Caki2 (cell line): ENCODE measurements around the gene LTBP3. TPM values are rescaled to one million over a fixed set of nuclear protein-coding genes. Genes with fewer than 3 reads are reported as not detected.

Experiments
- DNase-seq: peaks from one replicate; pipeline ENCODE4 v3.0.0-alpha.2; 2015; ENCODE audit warnings: low read depth
- in situ Hi-C: cut with HindIII; loops from 2 replicates; pipeline ENCODE4 v1.10.0; 2016; ENCODE audit warnings: low sequenced_read_pairs, low pct_unique_long_range_greater_than_20kb, mixed read lengths
- total RNA-seq: library from RNA; depleted of rRNA; stranded (reverse); fragments of >200 nt; shearing (Covaris generic); gene quantifications from 2 replicates; pipeline ENCODE4 v1.2.3, GENCODE V29; 2014; ENCODE audit warnings: low replicate concordance

The LTBP3 gene
- total RNA-seq, 1 experiment from 2014 or later: 74.6 TPM

DNA sequence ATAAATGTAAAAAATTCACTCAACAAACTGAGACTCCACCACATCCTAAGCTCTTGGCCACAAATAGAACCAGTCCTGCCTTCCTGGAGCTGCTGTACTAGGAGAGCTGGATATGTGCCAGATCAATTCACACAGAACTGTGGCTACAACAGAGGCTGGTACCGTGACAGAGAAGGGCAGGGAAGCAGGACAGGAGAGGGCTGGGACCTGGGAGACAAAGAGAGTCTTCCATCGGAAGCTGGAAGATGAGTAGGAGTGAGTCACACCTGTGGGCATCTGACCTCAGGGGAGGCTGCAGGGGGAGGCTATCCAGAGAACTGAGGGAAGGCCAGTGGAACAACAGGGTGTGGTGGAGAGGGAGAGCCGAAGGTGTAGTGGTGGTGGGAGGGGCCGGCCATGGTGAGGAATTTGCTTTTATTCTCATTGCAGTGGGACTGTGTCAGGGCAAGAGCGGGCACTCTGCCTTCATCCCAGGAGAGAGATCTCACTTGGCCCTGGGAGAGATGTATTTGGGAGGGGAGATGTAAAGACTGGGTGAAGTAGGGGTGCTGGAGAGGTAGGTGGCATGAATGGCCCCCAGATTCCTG is 1.9 kb upstream of the LTBP3 start:
- in situ Hi-C loops: no loop called here
- DNase-seq: peak; percentile 93

DNA sequence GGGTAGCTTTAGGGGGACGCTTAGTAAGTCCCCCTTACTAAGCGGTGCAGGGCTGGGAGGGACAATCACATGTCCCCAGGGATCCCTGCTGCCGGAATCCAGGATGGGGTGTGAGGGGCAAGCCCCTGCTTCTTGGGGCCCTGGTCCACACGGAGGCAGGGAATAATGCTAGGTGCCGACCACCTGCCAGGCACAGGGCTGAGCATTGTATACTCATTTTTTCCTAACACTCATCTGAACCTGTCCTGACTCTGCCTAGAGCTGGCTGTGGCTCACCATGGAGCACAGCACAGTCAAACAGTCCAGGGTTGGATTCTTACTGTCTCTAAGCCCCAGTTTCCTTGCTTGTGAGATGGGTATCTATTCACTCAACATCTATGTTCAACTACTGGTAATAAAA is 1.4 kb upstream of the LTBP3 start:
- DNase-seq: no peak
- in situ Hi-C loops: no loop called here

- DNase-seq: no peak
- in situ Hi-C loops: no loop called here
Measured at GRCh38 chr11:65558930-65559509, 861 bp upstream of the LTBP3 start.

DNA sequence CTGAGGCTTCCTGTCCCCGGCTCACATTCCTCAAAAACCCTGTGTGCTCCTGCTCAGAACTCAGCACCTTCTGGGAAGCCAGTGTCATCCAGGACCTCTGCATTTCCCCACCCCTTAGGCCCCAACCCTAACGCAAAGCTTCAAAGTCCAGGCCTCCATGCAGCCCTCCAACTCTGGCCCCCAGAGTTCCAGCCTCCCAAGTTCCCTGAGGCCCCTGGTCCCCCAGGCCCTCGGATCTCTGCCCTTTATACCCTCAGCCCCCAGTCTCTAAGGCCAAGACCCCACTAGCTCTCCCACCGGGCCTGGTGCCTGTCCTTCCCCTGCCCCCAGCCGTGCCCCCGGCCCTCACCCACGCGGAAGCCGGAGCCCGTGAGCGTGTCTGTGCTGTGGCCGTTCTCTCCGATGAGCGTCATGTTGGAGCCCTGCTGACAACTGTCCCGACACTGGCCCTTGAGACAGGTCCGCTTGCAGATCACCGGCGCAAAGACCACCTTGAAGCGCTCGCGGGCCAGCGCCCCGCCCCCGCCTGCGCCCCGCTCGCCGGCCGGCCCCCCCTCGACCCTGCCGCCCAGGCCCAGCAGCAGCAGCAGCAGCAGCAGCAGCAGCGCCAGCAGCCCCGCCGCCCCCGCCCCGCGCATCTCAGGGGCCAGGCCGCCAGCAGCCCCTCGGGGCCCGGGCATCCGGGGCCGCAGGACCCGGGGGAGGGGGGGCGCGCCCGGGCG is 718 bp downstream of the LTBP3 start:
- in situ Hi-C loops: no loop called here
- no peak for DNase-seq

- in situ Hi-C loops: no loop called here
- peak; percentile 32 for DNase-seq
Measured at GRCh38 chr11:65556470-65557279, 1.5 kb downstream of the LTBP3 start.

DNA sequence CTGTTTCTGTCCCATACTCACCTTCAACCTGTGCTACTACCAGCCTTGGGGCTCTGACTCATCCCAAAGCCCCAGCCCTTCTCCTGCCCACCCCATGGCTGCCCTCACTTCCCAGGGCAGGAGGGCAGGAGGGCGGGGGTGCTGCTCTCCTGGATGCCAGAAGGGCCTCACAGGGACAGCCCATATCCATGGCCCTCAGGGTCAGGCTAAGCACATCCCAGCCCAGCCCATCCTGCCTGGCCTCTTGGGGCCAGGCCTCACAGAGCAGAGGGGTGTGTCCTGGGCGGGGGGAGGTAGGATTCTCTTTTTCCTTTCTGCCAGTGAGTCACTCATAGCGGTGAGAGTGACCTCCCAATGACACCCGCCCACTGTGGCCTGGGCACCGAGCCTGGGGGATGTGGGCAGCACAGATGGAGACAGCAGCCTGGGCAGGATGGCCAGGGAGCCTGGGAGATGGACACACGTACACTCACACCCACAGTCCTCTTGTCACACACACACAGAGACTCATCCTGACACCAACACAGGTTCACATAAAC is 2.4 kb downstream of the LTBP3 start:
- in situ Hi-C loops: no loop called here
- peak; percentile 97 for DNase-seq

DNA sequence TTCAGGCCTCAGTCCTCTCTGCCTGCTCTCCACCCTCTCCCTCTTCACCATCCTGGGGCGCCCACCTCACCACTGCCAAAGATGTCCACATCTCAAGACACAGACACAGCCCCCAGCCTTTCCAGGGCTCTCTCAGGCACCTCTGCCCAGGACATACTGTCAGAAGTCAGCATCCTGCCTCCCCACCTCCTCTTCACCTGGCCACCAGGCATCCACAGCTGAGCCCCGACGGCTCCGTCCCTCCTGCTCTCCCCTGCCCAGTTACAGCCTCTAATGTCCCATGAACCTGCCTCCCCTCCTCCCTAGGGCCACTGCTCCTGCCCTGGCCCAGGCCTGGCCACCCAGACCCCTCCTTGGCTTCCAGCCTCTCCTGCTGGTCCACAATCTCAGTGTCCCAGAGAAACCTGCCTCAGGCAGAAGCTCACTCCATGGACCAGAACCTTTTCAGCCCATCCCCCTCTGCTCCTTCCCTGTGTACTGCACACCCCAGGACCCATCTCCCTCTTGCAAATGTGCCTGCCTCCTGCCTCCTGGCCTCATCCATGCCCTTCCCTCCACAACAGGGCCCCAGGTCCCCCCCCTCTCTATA is 3.2 kb downstream of the LTBP3 start:
- DNase-seq: no peak
- in situ Hi-C loops: no loop called here

DNA sequence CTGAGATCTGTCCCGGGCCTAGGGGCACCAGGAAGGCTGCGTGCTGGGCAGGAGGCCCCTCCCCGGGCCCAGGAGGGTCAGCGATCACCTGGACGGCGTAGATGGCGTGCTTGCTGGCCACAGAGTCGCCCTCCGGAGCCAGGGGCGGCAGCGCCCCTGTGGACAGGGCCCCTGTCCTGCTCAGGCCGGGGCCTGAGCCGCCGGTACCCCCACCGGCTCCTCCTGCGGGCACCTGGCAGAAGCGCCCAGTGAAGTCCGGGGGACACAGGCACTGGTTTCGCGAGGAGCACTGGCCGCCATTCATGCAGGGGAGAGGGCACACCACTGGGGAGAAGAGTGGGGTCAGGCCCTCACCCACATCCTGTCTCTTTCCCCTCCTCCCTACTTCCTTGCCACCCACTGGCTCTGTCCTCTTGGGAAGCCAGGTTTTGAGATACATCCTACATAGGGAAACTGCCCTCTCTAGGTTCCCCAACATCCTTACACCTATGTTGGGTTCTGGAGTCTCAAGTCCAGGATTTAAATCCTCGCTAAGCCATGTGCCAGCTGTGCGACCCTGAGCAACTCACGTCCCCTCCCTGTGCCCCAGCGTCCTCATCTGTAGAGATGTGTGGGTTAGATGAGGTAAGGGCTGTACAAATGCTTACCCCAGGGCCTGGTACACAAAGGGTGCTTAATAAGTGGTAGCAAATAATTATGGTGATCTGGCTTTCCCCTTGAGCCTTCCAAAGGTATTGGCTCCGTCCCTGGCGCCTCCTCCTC is 3.9 kb downstream of the LTBP3 start:
- in situ Hi-C loops: no loop called here

DNA sequence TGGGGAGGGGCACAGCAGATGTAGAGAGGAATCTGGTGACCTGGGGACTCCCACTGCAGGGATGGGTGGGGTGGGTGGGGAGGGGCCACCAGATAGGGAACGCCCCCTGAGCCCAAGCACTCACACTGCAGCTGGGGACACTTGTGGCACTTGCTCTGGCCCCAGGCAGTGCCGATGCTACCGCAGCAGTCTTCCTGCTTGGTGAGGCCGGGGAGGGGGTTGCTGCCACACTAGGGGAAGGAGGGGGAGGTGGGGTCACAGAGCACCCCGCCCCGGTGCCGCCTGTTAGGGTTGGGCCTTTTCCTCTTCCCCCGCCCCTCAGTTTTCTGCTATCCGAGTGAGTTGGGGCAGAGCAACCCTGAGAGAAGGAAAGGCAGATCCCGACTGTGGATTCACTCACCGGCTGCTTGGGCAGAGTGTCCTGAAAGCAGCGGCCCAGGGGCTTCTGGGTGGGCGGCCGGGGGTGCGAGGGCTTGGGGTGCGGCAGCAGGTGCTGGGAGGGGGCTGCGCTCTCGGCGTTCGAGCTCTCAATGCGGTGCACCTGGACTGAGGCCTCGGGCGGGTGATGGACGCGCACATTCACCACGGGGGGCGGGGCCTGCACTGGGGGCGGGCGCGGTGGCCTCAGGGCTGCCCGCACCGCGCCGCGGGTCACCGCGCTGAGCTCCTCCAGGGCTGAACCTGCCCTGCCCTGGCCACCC is 4.7 kb downstream of the LTBP3 start:
- in situ Hi-C loops: no loop called here
- peak; percentile 51 for DNase-seq

More for the DNA sequence above, 3.9 kb downstream of the LTBP3 start:
- DNase-seq: no peak

DNA sequence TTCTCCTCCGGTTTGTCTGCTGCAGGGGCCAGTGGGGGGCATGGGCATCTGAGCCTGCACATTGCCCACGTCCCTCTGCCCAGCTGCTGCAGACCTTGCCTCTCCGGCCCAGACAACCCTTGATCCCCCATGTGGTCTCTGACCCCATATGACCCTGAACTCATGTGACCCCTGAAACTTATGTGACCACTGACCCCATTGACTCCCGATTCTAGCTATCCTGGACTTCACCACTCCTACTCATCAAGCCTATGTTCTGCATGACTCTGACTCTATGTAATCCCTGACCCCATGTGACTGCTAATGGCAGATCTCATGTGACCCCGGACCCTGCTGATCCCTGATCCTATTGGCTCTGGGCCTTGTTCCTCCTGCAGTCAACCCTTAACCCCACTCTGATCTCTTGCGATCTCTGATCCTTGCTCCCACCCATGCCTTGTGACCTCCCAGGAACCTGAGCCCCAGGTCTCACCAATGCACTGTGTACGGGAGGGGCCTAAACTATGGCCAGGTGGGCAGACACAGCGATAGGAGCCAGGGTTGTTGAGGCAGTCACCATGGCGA is 5.7 kb downstream of the LTBP3 start:
- in situ Hi-C loops: no loop called here
- no peak for DNase-seq

DNA sequence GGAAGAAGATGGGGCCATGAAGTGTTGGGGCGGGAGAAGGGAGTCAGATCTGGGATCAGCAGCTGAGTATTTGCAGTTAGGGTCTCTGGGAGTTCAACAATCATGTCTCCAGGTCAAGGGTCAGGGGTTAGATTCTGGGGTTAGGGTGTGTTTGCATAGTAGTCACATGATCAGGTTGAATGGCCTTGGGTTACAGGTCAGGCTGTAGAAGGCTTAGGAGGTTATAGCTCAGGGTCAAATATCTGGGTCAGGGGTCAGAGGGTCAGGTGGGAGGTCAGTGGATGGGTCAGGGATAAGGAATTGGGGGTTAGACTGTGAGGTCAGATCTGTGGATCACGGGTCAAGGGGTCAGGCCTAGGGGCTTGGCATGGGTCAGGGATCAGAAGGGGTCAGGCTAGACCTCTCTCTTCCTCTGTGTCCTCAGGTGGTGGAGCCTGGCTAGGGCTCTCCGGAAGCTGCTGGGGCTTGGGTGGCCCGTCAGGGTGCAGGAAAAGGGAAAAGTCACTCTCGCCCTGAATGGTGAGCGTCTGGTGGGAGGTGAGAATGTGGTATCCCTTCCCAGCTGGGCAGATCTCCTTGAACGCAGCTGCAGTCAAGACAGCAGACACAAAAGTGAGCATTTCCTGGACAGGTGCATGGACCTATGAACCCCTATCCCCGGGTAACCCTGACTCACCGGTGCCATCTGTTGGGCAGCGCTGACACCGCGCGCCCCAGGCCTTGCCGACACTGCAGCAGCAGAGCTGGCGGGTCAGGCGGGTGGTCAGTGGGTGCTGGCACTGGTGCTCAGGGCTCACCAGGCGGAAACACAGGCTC is 6.4 kb downstream of the LTBP3 start:
- in situ Hi-C loops: no loop called here
- DNase-seq: no peak

DNA sequence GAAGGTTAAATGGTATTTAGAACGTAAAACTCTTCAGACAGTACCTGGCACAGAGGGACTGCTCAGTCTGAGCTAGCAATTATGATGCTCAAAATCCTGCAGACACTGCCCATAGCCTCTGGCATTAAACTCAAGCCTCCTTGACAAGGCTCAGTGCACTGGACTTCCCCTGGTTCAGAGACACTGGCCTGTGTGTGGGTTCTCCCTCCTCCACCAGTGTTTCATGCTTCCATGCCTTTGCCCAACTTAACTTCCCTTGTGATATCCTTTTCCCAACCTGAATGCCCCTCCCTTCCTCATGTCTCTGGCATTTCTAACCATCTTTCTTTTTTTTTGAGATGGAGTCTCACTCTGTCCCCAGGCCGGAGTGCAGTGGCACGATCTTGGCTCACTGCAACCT is 9.1 kb downstream of the LTBP3 start:
- in situ Hi-C loops: no loop called here
- DNase-seq: peak; percentile 54

DNA sequence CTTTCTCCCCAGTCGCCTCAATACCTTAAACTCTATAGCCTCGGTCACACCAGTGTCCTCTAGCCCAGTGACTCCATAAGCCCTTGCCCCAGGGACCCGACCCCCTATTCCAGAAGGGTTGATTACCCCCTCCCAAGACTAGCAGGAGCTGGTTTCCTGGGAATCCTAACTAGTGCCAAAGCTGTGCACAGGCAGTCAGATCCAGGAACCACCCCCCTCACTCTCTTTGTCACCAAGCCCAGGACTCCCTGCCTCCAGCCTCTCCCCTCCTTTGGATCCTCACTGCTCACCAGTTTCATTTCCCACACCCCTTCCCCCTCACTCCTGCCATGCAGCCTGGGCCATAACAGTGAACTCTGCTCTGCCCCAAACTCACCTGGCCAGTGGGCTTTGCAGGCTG is 9.8 kb downstream of the LTBP3 start:
- DNase-seq: no peak
- in situ Hi-C loops: no loop called here

- no peak for DNase-seq
- in situ Hi-C loops: no loop called here
Measured at GRCh38 chr11:65547446-65548125, 10.6 kb downstream of the LTBP3 start.

DNA sequence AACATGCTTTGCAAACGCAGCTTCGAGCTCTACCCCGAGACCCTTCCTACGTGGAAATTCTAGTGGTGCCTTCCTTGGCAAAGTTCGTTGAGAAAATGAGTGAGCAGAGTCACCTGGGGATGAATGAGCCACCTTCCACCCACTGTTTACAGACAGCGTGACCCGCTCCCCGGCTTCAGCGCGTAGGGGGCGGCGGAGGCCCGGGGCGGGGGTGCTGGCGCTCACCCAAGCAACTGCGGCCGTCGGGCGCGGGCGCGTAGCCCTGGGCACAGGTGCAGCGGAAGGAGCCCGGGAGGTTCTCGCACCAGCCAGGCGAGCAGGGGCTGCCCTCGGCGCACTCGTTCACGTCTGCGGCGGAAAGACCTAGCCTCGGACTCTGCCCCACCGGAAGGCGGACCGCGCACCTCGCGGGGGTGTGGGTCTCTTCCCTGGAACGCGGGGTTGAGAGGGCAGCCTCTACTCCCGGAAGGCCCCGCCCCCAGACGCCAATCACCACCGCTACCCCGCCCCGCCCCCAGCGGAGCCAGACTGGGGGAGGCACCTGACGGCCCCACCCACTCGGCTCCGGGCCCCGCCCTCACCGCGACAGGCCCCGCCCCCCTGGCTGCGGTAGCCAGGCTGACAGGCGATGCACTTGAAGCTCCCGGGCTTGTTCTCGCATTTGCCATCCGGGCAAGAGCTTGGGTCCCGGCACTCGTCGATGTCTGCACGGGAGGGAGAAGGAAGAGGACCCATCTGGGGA is 11.8 kb downstream of the LTBP3 start:
- DNase-seq: no peak
- in situ Hi-C loops: no loop called here
